ENCODE data around the gene FOXF1.

Gene FOXF1

GRCh38 chr16:86510465-86511261, at the start of gene FOXF1:
Gene FOXF1, plus strand, starts transcription at chr16:86510527. Its CDS starts 43 bp downstream, at chr16:86510570.
- peak; percentile 64 for DNase-seq

- DNase-seq, result no peak
Observed at GRCh38 chr16:86461037-86461436, 49.3 kb upstream of the FOXF1 start.

DNA sequence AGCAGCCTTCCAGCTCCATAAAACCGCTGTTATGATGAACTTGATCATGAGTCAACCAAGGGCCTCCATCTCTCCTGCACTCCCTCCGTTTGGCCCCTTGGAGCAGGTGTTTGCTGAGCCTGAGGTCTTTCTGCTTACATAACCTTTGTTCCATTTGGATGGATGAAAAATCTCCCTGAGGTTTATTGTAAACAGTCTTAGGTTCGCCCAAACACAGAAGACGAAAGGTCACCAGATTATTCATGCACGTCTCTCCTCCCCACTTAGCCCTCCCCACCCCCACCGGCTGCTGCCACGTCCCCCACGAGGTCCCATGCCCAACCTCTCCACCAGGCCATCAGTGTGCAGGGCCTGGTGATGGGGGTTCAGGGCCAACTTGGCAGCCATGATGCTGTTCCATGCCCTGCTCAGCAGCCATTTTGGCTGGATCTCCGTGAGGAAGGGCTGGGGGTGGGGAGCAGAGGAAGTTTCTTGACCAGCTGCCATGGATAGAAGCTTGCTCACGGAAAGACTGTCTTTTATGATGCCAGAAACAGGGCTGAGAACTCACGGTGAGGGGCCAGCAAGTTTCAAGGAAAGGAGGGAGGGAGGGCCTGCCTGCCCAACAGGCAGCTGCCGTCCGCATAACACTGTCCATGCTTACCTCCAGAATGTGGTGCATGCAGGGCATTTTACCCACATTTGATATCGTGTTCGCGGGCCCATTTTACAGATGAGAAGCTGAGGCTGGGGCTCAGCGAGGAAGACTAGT, 47.8 kb upstream of the FOXF1 start:
- DNase-seq, result no peak

- no peak for DNase-seq
Observed at GRCh38 chr16:86464044-86464443, 46.3 kb upstream of the FOXF1 start.

DNA sequence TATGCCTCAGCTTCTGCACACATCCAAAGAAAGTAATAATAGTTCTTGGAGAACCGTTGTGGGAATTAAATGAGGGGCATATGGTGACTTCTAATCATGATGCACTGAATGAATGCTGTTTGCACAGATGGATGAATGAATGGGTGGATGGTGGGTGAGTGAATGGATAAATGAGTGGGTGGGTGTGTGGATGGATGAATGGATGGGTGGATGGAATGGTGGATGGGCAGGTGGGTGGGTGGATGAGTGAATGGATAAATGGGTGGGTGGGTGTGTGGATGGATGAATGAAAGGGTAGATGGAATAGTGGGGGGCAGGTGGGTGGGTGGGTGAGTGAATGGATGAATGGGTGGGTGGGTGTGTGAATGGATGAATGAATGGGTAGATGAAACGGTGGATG, 44.9 kb upstream of the FOXF1 start:
- no peak for DNase-seq

GRCh38 chr16:86466696-86467406, 43.5 kb upstream of the FOXF1 start:
- DNase-seq, result no peak

- no peak for DNase-seq
Observed at GRCh38 chr16:86467490-86467889, 42.8 kb upstream of the FOXF1 start.

GRCh38 chr16:86470964-86471363, 39.4 kb upstream of the FOXF1 start:
- no peak for DNase-seq

GRCh38 chr16:86471896-86472295, 38.4 kb upstream of the FOXF1 start:
- DNase-seq, result no peak

GRCh38 chr16:86472366-86472765, 38.0 kb upstream of the FOXF1 start:
- DNase-seq, result no peak

GRCh38 chr16:86476956-86477534, 33.3 kb upstream of the FOXF1 start:
- DNase-seq, result no peak

GRCh38 chr16:86477642-86478041, 32.7 kb upstream of the FOXF1 start:
- DNase-seq, result no peak

DNA sequence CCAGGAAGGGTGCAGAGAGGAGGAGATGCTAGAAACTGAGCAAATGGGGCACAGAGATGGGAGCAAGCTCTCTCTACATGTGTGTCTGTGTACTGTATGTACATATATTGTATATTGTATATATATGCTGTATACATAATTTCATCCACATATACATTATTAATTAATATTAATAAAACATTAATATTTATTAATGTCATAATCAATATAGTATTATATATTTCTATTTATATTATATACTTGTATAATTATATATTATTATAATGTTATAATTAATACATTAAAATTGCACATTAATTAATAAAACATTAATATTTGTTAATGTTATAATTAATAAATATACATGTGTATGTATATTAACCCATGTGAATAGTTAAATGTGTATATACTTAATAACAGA, 31.5 kb upstream of the FOXF1 start:
- no peak for DNase-seq

DNA sequence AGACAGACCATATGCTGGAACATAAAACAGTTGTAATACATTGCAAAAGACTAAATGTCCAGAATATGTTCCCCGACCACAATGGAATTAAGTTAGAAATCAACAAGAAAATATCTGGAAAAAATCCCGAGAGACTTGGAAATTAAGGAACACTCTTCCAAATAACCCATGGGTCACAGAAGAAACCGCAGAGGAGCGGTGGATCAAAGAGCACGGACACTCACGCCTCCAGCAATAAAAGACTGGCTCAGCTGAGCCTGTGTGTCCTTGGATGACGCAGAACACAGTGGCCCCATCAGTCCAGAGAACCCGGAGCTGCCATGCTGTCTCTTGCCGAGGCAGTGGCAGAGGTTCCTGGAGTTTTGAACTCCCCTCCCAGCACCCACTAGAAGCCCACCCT, 30.9 kb upstream of the FOXF1 start:
- DNase-seq, result no peak

GRCh38 chr16:86480444-86480843, 29.9 kb upstream of the FOXF1 start:
- DNase-seq, result no peak

DNA sequence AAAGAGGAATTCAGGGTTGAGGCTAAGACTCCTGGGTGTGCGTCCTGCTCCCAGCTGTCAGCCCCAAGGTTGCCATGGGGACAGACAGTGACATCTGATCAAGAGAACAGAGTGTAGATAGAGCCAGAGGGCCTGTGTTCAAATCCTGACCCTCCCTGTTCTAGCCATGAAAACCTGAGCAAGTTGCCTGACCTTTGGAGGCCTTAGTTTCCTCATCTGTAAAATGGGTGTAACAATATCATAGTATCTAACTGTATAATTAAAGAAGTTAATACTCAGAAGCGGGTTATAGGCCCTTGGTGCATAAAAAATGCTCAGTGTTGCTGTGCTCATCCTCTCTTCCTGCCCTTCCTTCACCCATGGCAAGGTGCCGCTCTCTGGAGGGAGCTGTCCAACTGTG, 28.7 kb upstream of the FOXF1 start:
- no peak for DNase-seq

DNA sequence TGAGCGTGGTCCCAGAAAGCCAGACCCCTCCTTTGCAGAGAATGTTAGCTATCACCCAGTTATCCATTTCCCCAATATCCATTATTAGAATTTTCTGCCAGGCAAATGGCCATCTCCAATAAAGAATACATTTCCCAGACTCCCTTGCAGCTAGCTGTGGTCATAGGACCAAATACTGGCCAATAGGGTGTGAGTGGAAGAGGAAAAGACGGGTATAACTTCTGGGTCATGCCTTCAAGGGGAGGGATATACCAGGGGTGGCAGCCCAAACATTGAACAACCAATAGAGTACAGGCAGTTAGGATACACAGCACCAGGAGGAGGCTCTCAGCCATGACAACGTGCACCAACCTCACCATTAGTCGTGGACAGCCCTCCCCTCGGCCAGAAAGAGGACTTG, 26.1 kb upstream of the FOXF1 start:
- DNase-seq, result no peak

- no peak for DNase-seq
Observed at GRCh38 chr16:86485746-86486145, 24.6 kb upstream of the FOXF1 start.

DNA sequence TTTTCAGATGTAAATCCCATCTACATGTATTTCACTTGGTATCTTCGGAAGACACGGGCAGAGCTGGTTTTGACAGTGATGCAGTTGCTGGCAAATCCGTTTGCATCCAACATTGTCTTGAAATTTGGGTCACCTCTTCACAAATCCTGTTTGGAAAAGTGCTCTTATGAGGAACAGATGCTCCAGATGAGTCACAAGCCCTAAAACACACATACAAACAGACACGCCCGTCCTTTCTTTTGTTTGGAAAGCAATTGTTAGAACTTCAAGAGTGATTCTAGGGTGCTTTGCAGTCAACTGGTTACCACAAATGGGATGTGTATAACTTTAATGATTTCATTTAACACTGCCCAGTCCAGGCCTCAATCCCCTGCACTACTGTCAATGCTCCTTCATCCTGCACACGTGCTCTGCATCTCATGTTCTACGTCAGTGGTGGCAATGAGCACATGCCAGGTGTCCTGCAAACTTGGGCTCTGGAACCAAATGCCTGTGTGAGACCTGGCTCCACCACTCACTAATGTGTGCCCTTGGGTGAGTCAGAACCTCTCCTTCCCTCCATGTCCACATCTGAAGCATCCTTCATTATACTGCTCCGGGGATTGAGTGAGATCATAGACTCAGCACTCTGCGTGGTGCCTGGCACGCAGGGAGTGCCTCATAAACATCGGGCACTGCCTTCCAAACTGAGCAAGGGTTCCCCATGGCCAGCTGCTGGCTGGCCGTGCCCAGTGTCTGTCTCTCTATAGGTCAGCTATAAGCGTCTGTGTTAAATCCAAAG, 19.3 kb upstream of the FOXF1 start:
- DNase-seq, result no peak

- DNase-seq, result no peak
Observed at GRCh38 chr16:86491640-86492023, 18.7 kb upstream of the FOXF1 start.

DNA sequence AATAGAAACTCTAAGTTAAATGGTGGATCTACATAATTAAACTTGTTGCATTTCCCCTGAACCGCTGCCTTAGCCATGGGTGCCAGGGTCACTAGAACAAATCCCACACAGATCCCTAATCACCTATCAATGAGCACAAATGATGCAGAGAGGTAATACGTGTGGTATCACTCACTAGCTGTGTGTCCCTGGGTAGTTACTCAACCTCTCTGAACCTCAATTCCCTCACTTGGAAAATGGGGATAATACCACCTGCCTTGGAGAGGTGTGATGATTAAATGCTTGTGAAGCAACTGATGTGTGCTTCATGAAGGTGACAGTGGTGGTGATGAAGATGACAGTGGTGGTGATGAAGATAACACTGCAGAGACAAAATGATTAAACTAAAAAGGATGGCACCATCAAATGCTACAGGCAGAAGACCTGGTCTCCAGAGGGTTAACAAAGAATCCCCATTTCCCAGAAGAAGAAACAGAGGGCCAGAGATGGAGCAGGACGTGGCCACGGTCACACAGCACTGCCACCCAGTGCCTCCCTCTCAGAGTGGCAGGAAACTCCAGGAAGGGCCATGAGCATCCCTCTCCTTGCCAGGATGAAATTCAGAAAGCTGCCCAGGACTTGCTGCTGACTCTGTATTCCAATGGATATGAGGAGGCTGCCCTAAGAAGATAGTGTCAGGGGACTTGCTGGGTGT, 17.9 kb upstream of the FOXF1 start:
- no peak for DNase-seq
